ENCODE measurements around the gene OOEP. TPM values are rescaled to one million over a fixed set of nuclear protein-coding genes. Genes with fewer than 3 reads are reported as not detected.

OOEP gene
- total and polyA plus RNA-seq, 2 donors (not counting 1 experiment from before 2014, with no cell fraction given) = 0.70 TPM; not detected in 1

DNA sequence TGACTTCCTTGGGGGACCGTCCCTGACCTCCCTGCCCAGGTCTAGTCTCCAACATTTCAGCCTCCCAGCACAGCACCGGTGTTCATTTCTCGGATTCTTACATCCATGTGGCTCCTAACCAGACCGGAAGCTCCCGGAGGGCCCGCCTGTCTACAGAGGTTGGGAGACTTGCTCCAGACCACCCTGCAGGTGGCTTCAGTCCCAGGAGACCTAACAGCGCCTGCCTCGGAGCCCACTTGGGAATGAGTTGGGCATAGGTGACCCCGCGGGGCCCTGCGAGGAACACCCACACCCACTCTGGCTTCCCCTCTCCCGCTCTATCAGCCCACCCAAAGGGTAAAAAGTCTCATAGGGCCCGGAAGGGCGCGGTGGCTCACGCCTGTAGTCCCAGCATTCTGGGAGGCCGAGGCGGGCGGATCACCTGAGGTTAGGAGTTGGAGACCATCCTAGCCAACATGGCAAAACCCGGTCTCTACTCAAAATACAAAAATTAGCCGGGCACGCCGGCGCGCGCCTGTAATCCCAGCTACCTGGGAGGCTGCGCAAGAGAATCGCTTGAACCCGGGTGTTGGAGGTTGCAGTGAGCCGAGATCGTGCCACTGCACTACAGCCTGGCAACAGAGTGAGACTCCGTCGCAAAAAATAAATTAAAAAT, 21.0 kb downstream of the OOEP start:
- 58% methylated on average over 21 of the region's 33 CpGs for WGBS (ENCODE audit: insufficient coverage)
- no peak overlapping the region for H3K9ac ChIP-seq (ENCODE audit: low read length)
- H3K27me3 Mint-ChIP-seq = peaks cover 33% of the 10 kb centered on the region

DNA sequence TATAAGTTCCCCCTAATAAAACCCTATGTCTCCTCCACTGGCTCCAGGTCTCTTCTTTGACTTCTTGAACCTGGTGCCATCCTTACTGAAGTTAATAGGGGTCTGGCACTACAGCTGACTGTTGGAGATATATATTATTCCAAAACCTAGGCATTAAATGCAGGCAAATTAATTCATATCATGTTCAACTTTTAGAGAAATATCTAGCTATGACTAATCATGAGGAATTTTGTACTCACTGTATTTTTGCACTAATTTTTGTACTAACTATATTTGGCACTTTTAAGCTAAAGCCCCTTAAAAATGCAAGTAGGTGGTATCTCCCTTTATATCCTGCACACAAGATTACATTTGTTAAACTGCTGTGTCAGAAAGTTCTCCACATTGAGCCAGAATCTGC, 26.5 kb downstream of the OOEP start:
- Histone ChIP-seq H3K4me2 (replicated peaks; ENCODE audit: low read depth, low read length, poor library complexity, severe bottlenecking) (no peak overlapping the region), H3K9me3 (ENCODE audit: control extremely low read depth in 1 of 3, control insufficient read depth in 2 of 3, insufficient read depth in 1 of 3, low read length in 2 of 3) (no peaks in the 10 kb centered on the region), H2AFZ (ENCODE audit: insufficient read depth, low read depth, low read length, poor library complexity, severe bottlenecking) (no peak overlapping the region), H3K4me1 (ENCODE audit: control insufficient read depth in 2 of 2, insufficient read depth in 2 of 2, low read length in 2 of 2) (no peaks in the 10 kb centered on the region), H4K20me1 (ENCODE audit: control insufficient read depth, insufficient read depth, low read length, poor library complexity, severe bottlenecking) (no peaks in the 10 kb centered on the region), H3K36me3 (replicated peaks in 1 of 2; ENCODE audit: control extremely low read depth in 1 of 2, control insufficient read depth in 1 of 2, extremely low read depth in 1 of 2, insufficient read depth in 2 of 2, low read length in 1 of 2) (no peaks in the 10 kb centered on the region), H3K9ac (ENCODE audit: low read length) (no peak overlapping the region), H3K79me2 (ENCODE audit: control insufficient read depth, insufficient read depth, low read length) (no peaks in the 10 kb centered on the region), H3K27ac (ENCODE audit: low read length in 2 of 2) (no peak overlapping the region), H3K27me3 (replicated peaks in 1 of 4; ENCODE audit: control extremely low read depth in 1 of 4, control insufficient read depth in 3 of 4, insufficient read depth in 4 of 4, low read length in 3 of 4) (peaks cover 0 to 11% (median 3%) of the 10 kb centered on the region in 4 experiments), H3K4me3 (ENCODE audit: control extremely low read depth in 1 of 5, extremely low read depth in 1 of 5, insufficient read depth in 1 of 5, low read depth in 2 of 5, low read length in 4 of 5) (no peak overlapping the region)
- H3K27me3 Mint-ChIP-seq = peaks cover 16% of the 10 kb centered on the region
- TF ChIP-seq, protein P1, sequence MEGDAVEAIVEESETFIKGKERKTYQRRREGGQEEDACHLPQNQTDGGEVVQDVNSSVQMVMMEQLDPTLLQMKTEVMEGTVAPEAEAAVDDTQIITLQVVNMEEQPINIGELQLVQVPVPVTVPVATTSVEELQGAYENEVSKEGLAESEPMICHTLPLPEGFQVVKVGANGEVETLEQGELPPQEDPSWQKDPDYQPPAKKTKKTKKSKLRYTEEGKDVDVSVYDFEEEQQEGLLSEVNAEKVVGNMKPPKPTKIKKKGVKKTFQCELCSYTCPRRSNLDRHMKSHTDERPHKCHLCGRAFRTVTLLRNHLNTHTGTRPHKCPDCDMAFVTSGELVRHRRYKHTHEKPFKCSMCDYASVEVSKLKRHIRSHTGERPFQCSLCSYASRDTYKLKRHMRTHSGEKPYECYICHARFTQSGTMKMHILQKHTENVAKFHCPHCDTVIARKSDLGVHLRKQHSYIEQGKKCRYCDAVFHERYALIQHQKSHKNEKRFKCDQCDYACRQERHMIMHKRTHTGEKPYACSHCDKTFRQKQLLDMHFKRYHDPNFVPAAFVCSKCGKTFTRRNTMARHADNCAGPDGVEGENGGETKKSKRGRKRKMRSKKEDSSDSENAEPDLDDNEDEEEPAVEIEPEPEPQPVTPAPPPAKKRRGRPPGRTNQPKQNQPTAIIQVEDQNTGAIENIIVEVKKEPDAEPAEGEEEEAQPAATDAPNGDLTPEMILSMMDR (IDR thresholded peaks at IDR 0.05) = no peak
- TF ChIP-seq EZH2 (IDR thresholded peaks at IDR 0.05; ENCODE audit: borderline replicate concordance, insufficient read depth, low read depth, low read length, poor library complexity, severe bottlenecking) = no peak
- no peak overlapping the region for H3K27ac Mint-ChIP-seq
- H3K9me3 Mint-ChIP-seq (ENCODE audit: insufficient read depth) = no peaks in the 10 kb centered on the region
- intact Hi-C loops (cut with micrococcal nuclease) = no loop called here
- DNase-seq = no peak
- no peak for ATAC-seq (ENCODE audit: low read depth)
- POLR2A ChIA-PET = no interaction called here
- CTCF ChIA-PET = interaction anchor here (1.0 kb wide), 1 partner anchor 16 kb away, joined by 3 read pairs; no protein-coding TSS in a partner anchor
- no peak overlapping the region for H3K4me3 Mint-ChIP-seq
- H3K4me1 Mint-ChIP-seq = no peaks in the 10 kb centered on the region

More for the DNA sequence above, 21.0 kb downstream of the OOEP start:
- Mint-ChIP-seq H3K27ac (no peak overlapping the region), H3K9me3 (ENCODE audit: insufficient read depth) (no peaks in the 10 kb centered on the region), H3K4me3 (no peak overlapping the region), H3K4me1 (no peaks in the 10 kb centered on the region)
- CTCF ChIA-PET = interaction anchor here (1.7 kb wide), 1 partner anchor 22 kb away, joined by 8 read pairs; no protein-coding TSS in a partner anchor
- peaks cover 0 to 9% (median 0%) of the 10 kb centered on the region in 3 donors for H3K9me3 ChIP-seq (ENCODE audit: control extremely low read depth in 1 of 3, control insufficient read depth in 2 of 3, insufficient read depth in 1 of 3, low read length in 2 of 3)
- H3K4me2 ChIP-seq (replicated peaks; ENCODE audit: low read depth, low read length, poor library complexity, severe bottlenecking) = no peak overlapping the region
- DNase-seq (no peak), ATAC-seq (ENCODE audit: low read depth) (no peak)
- no peak overlapping the region for H3K27ac ChIP-seq (ENCODE audit: low read length in 2 of 2)
- H3K4me3 ChIP-seq (ENCODE audit: control extremely low read depth in 1 of 5, extremely low read depth in 1 of 5, insufficient read depth in 1 of 5, low read depth in 2 of 5, low read length in 4 of 5) = no peak overlapping the region
- intact Hi-C loops (cut with micrococcal nuclease) = no loop called here
- H2AFZ ChIP-seq (ENCODE audit: insufficient read depth, low read depth, low read length, poor library complexity, severe bottlenecking) = no peak overlapping the region
- no peaks in the 10 kb centered on the region for H3K36me3 ChIP-seq (replicated peaks in 1 of 2; ENCODE audit: control extremely low read depth in 1 of 2, control insufficient read depth in 1 of 2, extremely low read depth in 1 of 2, insufficient read depth in 2 of 2, low read length in 1 of 2)
- H3K27me3 ChIP-seq (replicated peaks in 1 of 4; ENCODE audit: control extremely low read depth in 1 of 4, control insufficient read depth in 3 of 4, insufficient read depth in 4 of 4, low read length in 3 of 4) = peaks cover 0 to 27% (median 19%) of the 10 kb centered on the region in 4 experiments
- H3K79me2 ChIP-seq (ENCODE audit: control insufficient read depth, insufficient read depth, low read length) = no peaks in the 10 kb centered on the region
- POLR2A ChIA-PET = no interaction called here
- H4K20me1 ChIP-seq (ENCODE audit: control insufficient read depth, insufficient read depth, low read length, poor library complexity, severe bottlenecking) = no peaks in the 10 kb centered on the region
- TF ChIP-seq, protein P1 (IDR thresholded peaks at IDR 0.05) = no peak
- no peak for TF ChIP-seq EZH2 (IDR thresholded peaks at IDR 0.05; ENCODE audit: borderline replicate concordance, insufficient read depth, low read depth, low read length, poor library complexity, severe bottlenecking)
- no peaks in the 10 kb centered on the region for H3K4me1 ChIP-seq (ENCODE audit: control insufficient read depth in 2 of 2, insufficient read depth in 2 of 2, low read length in 2 of 2)
